Pulmonary artery endothelial cell (primary cell): ENCODE results near the gene KLHL24. TPM values are rescaled to one million over a fixed set of nuclear protein-coding genes. Genes with fewer than 3 reads are reported as not detected.
"Not testable (repeated sequence)": the region's sequence is repeated elsewhere in the genome, so short reads cannot be mapped to it uniquely, and the experiment has no call there.

Experiments used
- DNase-seq: peaks from one replicate; pipeline ENCODE4 v3.0.0-alpha.2; 2011; ENCODE audit warnings: low read depth, low spot score
- total RNA-seq: library from RNA; depleted of rRNA; stranded (reverse); fragments of >200 nt; gene quantifications from 2 replicates; pipeline ENCODE4 v1.2.3, GENCODE V29; 2014

Gene KLHL24
- total RNA-seq, 1 donor from 2014 or later, result 53.9 TPM

DNA sequence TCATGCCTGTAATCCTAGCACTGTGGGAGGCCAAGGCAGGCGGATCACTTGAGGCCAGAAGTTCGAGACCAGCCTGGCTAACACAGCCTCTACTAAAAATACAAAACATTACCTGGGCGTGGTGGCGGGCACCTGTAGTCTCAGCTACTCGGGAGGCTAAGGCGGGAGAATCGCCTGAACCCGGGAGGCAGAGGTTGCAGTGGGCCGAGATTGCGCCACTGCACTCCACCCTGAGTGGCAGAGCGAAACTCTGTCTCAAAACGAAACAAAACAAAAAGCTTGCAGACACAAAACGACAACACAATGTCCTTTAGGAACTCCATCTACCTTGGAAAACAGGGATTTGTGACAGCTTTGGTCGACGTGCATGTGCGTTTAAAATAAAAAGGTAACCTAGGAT, 716 bp upstream of the KLHL24 start:
- DNase-seq, result no peak

DNA sequence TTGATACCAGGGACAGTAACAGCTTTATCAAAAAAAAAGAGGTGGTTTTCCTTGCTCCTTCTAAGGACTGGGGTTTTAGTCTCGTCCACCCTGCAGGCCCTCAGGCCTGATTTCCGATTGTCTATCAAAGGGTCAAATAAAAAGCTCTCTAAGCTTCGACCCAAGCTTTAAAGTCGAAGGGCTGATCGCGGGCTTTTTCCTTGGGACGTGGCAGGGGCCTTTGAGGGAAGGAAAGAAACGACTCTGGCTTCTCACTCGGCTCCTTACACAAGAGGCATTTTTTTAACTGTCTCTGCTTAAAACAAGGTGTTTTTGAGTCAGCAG, 354 bp upstream of the KLHL24 start:
- no peak for DNase-seq

DNA sequence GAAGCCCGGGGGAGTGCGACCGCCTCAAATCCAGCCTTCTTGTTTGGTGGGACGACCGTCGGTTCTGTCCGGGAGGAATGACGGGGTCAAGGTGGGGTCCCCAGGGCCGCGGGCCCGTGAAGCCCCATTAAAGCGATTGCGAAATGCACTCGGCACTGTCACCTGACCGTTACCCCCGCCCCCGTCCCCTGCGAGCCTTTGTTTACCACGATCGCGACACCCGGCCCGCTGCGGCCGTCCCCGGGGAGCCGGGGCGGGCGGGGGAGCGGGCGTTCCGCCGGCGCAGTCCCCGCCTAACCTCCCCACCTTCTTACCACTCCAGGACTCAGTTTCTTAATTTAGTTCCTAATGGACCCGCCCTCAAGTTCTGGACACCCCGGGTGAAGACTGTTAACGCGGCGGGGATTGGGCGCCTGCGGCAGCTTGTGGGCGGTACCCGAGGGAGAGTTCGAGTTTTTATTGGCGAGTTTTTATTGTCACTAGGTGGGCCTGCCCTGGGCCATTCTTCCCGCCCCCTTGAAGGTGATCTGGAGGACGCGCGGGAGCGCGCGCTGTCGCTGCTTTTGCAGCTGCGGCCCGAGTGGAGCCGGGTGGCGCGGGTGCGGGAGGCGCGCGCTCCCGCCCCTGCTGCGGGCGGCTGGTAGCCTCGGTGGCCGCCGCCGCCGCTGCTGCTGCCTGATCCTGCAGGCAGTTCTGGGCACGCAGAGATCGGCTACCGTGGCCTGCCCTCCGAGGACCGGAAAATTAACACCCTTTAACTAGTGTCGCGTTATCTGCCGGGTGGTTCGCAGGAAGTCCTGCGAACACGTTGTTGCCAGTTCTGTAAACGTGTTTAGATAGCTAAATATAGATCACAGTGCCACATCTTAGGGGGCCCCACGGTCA, 1.0 kb downstream of the KLHL24 start:
- DNase-seq, result peak; percentile 80

DNA sequence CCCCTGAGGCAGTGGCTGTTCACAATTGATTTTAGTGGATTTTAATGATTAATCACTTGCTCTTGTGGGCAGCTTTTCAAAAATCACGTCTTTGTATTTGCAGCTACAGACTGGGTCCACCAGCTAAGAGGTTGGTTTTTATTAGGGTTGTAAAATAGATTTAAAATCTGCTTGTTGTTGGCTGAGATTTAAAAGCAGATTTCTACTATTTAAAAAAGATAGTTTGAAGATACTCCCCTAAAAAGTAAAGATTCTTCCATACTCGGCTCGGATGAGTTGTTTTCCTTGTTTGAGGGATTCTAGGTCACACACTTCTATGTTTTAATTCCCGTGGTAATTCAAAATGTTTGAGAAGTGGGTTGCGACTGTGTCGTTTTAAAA, 1.7 kb downstream of the KLHL24 start:
- DNase-seq, result no peak

- not testable (repeated sequence) for DNase-seq
Measured at GRCh38 chr3:183637633-183638032, 2.2 kb downstream of the KLHL24 start.

DNA sequence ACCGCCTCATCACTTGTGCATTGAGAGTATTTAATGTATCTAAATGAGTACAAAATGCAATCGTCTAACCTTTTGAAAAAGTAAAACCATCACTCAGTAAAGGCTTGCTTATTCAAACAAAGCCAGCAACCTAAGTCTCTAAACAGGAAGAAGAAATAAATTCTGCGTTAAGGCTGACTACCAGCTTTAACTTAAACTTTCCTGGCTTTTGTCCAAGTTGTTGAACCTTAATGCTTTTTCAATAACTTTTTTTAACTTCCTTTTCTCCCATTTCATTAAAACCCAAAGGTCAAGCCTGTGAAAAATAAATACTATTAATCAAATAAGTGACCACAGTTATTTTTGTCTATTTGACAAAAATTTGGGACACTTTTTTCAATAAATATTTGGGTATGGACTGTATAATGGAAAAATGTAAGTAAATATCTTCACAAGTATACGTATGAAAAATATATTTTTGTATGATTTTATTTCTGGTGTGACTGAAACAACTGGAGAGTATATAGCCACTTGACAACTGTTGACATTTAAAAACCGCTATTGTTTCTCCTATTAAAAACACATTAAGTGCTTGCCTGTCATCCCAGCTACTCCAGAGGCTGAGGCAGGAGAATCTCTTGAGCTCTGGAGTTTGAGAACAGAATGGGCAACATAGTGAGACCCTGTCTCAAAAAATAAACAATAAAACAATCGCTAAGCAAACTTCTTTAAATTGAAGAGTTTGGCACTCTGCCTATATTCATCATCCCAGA, 2.9 kb downstream of the KLHL24 start:
- no peak for DNase-seq

GRCh38 chr3:183640635-183641034, 5.2 kb downstream of the KLHL24 start:
- DNase-seq, result not testable (repeated sequence)

GRCh38 chr3:183641882-183642281, 6.5 kb downstream of the KLHL24 start:
- no peak for DNase-seq

DNA sequence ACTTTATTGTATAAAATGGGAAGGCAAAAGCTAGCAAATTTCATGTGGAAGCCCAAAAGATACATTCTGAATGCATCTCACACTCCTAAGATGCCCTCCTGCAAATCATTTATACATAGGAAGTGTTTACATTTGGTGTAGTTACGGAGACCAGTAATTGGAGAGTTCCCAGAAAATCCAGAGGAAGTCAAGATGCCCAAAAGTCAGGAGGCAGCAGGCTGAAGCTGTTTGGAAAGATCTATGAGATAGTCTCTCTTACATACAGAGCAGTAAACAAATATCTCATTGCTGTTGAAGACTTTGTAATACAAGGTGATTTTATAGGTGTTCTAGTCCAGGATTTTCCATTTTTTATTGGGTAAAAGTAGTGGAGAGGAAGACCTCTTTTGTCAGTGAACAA, 8.8 kb downstream of the KLHL24 start:
- no peak for DNase-seq

GRCh38 chr3:183645254-183645653, 9.8 kb downstream of the KLHL24 start:
- DNase-seq, result no peak

- DNase-seq, result no peak
Measured at GRCh38 chr3:183650554-183650953, 15.1 kb downstream of the KLHL24 start.

- DNase-seq, result no peak
Measured at GRCh38 chr3:183653209-183654064, 18.0 kb downstream of the KLHL24 start.

- no peak for DNase-seq
Measured at GRCh38 chr3:183654727-183655126, 19.3 kb downstream of the KLHL24 start.

GRCh38 chr3:183662099-183662498, 26.7 kb downstream of the KLHL24 start:
- no peak for DNase-seq

- peak; percentile 22 for DNase-seq
Measured at GRCh38 chr3:183664913-183665381, 29.5 kb downstream of the KLHL24 start.

GRCh38 chr3:183680061-183680460, 44.6 kb downstream of the KLHL24 start:
- DNase-seq, result no peak

- no peak for DNase-seq
Measured at GRCh38 chr3:183687705-183688104, 52.3 kb downstream of the KLHL24 start.

- no peak for DNase-seq
Measured at GRCh38 chr3:183688874-183689273, 53.5 kb downstream of the KLHL24 start.

GRCh38 chr3:183689621-183690020, 54.2 kb downstream of the KLHL24 start:
- DNase-seq, result not testable (repeated sequence)

DNA sequence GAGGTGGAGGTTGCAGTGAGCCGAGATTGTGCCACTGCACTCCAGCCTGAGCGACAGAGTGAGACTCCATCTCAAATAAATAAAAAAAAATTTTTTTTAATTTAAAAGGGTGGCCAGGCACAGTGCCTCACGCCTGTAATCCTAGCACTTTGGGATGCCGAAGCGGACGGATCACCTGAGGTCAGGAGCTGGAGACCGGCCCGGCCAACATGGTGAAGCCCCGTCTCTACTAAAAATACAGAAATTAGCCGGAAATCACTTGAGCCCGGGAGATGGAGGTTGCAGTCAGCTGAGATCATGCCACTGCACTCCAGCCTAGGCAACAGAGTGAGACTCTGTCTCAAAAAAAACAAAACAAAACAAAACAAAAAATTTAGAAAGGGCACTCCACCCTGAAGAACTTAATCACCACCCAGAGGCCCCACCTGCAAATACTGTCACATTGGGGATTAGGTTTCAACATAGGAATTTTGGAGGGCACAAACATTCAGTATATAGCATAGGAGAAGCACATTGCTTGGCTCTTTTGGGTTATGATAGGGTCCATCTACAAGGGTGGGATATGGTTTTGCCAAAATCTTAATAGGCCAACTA, 55.1 kb downstream of the KLHL24 start:
- DNase-seq, result no peak

DNA sequence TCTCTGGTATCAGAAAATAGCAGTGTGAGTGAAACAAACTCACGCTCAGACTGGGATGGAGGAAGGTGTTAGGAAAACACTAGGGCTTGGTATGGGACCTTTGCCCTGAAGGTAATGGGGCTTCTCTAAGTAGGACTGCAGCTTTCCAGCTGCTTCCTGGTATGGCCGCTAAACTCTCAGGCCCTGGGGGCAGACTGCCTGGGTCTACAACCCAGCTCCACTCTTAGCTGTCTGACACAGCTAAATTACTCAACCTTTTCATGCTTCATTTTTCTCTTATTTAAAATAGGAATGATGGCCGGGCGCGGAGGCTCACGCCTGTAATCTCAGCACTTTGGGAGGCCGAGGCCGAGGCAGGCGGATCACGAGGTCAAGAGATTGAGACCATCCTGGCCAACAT, 57.0 kb downstream of the KLHL24 start:
- no peak for DNase-seq
